GM18498 (cell line): ENCODE results near the gene OR6A2.
"Not testable (repeated sequence)": the region's sequence is repeated elsewhere in the genome, so short reads cannot be mapped to it uniquely, and the experiment has no call there.

Source experiments
- ATAC-seq: cut with Tn5 transposase; IDR thresholded peaks from one replicate; pipeline ENCODE4 v1.9.1; 2021; ENCODE audit warnings: mild to moderate bottlenecking, moderate library complexity; ENCODE audit not compliant: unreplicated experiment

OR6A2 gene

DNA sequence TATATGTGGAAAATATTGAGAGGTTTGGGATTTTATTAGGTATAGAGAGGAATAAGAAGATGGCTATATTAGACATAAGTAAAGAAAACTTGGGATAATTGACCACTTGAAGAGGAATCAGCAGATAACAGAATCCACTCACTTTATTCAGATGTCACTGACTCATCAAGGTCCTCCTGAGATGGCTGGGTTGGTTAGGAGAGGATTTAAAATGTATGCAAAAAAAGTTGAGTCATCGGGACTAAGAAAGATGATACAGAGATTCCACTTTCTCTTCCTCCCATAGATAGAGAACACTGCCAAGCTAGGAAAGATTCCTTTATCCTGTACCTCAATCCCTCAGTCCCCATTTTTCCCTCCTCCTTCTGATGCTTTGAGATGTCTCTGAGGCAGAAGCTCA is at the start of gene OR6A2:
OR6A2 (minus strand) TSS at position 288 of the 400 bp plus-strand sequence. CDS start 3,981 bp downstream, outside the sequence.
- ATAC-seq, result no peak

DNA sequence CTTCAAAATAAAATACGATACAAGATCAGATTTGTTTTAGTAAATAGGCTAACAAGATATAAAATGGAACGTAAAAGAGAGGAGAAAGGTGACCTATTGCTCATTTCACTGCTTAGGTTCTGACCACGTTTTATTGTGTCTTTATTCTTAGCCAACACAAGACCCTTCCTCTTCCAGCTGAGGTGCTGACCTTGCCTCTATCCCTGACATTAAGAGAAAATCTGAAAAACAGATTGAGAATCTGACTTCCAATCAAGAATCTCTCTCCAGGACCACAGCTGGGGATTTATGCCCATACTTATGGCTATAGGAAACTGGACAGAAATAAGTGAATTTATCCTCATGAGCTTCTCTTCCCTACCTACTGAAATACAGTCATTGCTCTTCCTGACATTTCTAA is 45.9 kb upstream of the OR6A2 start, which contains the start of gene OR10A5:
OR10A5 (plus strand) TSS at position 301 of the 400 bp plus-strand sequence; CDS start at position 301, 0 bp downstream.
- ATAC-seq, result no peak

DNA sequence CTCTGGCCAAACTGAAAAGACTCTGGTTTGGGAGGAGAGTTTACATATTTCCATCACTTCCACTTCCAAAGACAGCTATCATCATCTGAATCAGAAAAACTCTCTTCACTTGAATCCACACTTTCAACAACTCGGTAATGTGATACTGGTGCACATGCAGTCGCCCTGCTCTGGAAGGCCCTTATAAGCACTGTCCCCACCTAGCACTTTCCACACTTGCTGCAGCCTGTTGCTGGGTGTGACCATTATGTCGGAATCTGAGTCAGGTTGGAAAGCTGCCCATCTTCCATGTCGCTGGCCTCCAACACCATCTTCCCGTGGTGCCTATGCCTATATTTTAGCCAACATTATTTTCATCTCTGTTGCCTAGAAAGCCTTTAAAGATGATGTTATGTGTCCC is 44.9 kb upstream of the OR6A2 start:
- no peak for ATAC-seq

DNA sequence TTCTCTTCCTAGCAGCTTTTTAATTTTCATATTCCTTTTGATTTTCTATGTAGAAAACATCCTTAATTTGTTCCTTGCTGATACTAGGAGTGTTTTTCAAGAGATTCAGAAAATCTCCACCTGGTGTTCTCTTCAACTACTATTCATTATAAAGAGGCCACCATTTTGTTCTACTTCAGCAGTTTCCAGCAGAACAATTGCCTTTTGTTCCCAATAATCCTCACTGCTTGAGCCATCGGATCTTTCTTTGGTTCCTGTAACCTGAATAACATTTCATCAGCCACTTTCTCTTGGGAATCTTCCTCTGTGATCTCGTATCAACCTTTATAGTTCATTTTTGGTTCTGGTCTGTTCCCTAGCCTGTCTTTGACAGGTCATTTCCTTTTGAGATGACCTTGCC is 44.2 kb upstream of the OR6A2 start:
- no peak for ATAC-seq

DNA sequence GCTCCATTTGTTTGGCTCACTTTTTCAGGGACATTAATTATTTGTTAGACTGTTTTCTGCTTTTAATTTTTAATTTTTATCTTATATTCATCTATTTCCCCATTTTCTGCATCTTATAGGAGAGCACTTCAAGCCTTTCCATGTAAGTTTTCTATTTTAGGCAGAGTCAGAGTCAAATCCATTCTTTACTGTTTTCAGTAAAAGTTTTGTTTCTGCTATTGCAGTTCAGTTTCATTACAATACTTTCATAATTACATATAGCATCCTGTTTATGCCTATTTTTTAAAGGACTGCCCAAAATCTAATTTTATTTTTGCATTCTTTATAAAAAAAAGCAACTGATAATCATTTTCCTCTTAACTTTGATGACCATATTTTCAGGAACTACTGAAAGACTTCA is 42.2 kb upstream of the OR6A2 start:
- ATAC-seq, result no peak

DNA sequence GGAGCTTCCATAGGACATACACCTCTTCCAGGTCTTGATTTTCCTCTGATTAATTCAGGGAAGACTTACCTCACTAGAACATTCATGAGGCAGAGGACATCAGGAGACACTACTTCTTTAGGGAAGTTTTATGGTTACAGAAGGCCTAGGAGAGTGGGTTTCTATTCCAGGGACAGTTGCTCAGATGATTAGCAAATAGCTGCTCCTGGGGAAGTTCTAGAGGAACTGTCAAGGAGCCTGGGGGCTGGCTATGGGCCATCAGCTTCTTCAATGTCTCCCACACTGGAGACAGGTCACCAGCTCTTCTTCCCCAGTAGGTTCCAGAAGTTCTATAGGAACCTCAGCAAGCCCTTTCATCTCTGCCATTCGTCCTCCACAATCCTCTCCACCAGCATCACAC is 34.5 kb upstream of the OR6A2 start:
- no peak for ATAC-seq

DNA sequence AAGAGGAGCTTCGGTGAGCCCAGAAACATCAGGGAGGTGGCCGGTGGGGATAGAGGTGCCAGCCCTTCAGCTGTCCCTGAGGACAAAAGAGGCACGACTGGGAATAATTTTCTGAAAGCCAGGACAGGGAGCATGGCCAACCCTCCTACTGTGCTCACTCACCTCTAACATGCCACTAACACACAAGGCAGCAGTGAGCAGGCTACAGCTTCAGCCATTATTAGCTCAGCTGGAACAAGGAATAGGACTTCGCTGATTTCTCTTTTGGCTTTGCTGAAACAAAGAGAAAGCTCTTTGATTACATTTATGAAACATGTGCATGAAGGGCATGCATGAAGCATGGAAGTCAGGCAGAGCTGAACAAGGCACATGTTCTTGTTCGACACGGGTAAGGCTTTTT is 33.9 kb upstream of the OR6A2 start:
- ATAC-seq, result no peak

DNA sequence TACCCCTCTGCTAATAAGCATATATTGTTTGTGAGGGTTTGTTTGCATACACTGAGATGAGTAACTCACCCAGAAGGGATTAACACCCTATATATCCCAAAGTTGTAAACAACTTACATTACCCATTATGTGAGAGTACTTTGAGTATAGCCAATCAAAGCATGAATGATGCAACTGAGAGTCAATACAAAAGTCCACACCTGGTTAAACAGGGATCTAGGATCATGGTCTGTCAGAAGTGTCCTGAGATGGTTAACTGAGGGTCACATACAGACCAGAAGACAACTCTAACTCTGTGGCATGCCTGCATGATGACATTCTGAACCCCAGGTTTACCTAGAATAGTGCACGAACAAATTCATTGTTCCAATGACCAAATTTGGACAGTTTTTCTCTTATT is 28.6 kb upstream of the OR6A2 start:
- no peak for ATAC-seq

DNA sequence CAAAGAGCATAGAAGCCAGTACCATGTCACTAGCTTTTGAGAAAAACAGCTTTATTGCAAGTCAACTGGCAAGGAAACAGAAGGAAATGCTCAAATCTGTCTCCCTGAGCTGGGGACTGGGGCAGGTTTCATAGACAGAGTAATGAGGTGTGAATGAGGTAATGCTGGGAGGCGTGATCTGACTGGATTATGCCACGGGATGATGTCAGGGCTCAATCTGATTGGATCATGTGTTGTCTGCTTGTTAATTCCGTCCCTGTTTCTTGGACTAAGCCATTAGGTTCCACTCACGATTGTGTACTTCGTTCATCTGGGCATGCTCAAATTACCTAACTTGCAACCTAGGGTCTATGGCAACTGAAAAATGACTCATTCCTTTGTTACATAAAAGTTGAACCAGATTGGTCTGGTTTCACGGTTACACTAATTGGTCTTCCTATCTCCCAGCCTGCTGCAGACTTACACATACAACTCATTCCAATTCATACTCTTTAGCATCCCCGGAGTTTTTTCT is 25.8 kb upstream of the OR6A2 start:
- ATAC-seq, result no peak

DNA sequence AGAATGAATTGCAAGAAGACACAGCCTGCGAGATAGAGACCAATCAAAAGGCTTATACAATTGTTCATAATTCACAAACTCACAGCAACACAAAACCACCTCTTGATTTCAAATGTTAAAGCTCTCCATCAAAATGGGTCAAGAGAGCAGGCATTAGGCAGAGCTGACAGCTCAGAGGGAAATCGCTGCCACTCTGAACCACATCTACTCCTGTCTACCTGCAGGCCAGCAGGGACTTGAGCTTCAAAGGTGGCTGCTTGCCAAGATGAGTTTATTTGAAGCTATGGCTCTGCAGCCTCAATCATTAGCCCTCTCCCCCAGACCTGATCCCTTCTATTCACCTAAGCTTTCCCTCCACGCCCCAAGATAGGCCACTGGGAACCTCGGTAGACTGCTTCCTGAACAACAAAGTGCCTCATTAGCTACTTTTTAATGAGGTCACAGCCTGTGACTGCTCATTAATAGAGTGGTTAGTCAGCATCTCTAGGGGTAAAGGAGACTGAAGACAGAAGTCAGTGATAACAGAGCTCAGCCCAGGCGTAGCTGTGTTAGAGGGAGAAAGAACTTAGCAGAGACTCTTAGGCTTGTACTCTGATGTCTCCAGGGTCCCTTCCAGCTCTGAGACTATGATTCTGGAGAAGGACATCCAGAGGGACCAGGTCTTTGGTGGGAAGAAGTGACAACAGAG is 24.8 kb upstream of the OR6A2 start:
- ATAC-seq, result no peak

DNA sequence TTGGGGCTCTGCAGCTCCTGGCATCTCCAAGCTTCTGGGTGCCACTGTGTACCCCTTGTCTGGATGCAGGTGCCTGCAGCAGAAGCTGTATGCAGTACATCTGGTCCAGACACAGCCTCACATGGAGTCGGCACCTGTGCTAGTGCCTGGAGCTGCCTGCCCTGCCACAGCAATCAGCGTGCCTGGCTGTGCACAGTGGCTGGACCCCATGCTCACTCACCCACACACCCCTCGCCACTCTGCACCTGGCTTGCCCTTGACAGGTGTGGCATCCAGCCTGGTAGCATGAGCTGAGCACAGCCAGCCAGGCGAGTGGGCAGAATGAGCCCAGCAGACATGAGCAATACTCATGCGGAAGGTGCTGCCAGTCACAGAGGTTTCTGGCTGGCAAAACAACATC is 19.5 kb upstream of the OR6A2 start:
- ATAC-seq, result no peak

DNA sequence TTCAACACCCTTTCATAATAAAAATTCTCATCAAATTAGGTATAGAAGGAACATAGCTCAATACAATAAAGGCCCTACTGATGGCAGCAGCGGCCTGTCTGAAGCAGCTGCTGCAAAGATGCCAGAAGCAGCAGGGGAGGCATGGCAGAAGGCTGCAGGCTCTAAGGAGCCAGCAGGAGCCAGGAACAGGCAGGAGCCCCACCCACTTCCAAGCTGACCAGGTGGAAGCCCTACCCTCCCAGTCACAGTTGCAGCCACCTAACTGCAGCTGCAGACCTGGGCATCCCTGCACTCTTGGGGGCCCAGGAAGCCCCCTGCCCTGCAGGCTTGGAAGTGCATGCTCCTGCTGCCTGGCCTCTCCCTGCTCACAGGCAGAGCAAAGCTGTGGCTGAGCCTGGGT is 18.2 kb upstream of the OR6A2 start:
- no peak for ATAC-seq

DNA sequence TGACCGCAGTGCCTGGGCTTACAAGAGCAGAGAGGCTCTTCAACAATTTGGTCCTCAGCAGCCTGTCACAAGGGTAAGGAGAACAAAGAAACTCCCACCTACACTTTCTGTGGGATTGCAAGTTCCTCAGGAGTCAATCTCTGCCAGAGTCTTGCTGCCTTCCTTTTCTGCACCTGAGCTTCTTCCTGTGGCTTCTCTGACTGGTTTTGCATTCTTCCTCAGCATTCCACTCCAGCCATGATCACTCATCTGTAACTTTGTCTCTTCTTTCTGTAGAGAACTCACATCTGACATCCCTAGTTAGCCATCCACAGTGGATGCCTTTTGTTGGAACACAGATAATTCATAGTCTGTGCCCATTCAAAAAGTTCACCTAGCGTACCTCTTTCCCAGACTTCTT is 14.2 kb upstream of the OR6A2 start:
- no peak for ATAC-seq

DNA sequence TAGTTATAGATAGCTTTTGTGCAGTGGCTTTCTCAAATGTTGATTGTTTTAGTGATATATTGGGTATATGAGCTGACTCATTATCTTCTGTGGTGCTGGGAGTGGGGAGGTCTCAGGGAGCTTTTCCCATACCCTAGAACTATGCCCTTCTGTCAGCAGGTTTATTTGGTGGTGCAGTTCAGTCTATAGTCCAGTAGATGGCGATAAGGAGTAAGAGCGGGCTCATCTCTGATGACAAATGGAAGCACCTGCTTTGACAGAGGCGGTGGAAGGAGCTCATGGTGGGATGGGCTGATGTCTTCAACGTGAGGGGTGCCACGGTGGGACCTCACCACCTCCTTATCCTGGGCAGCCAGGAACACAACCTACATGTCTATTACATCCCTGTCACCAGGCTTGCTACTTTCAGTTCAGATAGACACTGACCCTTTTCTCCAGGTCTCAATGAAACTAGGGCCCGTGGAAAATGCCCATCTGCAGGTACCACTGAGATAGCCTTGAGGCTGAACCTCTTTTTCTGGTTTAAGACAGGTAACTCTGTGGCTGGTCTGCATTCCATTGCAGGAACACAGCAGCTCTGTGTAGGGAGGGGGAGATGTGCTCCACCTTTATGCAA is 13.0 kb upstream of the OR6A2 start:
- ATAC-seq, result peak; percentile 92

DNA sequence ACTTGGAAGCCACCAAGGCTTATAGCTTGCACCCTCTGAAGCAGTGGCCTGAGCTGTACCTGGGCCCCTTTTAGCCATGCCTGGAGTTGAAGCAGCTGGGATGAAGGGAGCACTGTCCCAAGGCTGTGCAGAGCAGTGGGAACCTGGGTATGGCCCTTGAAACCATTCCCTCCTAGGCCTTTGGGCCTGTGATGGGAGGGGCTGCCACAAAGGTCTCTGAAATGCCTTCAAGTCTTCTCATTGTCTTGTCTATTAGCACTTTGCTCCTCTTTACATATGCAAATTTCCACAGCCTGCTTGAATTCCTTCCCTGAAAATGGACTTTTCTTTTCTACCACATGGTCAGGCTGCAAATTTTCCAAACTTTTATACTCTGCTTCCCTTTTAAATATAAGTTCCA is 1.6 kb upstream of the OR6A2 start:
- ATAC-seq, result not testable (repeated sequence)

DNA sequence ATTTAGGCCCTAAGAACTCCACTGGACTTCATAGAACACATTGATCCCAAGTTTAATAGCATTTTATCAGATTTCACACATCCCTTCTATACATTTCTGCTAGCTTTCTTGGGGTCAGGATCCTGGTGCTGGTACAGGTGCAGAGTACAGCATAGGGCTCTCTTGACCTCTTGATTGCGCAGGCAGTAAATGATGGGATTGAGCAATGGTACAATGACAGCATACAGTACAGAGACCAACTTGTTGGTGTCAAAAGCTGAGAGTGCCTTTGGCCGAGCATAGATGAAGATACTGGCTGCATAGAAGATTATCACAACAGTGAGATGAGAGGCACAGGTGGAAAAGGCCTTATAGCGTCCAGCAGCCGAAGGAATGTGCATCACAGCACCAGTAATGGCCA is 4.8 kb downstream of the OR6A2 start:
- no peak for ATAC-seq

DNA sequence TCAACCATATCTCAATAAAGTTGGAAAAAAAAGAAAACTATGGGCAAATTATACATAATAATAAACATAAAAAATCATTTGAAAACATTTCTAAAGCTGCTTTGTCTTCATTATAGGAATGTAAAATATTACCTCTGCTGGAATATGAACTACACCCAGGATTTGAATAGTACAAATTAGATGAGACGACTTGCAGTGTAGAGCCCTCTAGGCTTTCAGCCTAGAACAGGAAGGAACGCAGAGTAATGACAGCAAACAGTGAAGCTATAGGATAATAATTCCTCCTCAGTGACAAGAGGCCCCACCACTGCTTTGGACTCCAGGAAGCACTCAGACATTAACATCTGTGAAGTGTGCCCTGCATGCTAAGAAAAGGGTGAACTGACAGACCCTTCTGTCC is 8.9 kb downstream of the OR6A2 start:
- ATAC-seq, result no peak

DNA sequence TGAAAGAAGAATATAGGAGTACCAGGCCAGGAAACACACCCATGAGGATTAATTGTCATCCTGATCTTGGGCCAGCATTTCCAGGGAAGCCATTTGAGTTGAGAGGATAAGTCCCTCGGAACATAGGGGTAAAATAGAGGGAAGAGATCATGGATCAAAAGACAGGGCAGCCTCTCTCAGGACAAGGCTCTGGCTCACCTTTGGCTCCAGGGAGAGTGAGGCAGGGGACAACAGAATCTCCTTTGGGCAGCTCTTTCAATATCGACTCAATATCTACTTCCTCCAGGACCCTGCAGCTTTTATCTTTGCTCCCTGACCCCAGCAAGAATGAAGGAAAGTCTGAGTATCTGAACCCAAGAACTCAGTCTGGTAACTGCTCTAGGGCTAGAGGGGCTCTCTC is 16.8 kb downstream of the OR6A2 start, which contains the start of gene OR2AG1:
OR2AG1 (plus strand) TSS at position 301 of the 400 bp plus-strand sequence. CDS start 2,018 bp downstream, outside the sequence.
- no peak for ATAC-seq

DNA sequence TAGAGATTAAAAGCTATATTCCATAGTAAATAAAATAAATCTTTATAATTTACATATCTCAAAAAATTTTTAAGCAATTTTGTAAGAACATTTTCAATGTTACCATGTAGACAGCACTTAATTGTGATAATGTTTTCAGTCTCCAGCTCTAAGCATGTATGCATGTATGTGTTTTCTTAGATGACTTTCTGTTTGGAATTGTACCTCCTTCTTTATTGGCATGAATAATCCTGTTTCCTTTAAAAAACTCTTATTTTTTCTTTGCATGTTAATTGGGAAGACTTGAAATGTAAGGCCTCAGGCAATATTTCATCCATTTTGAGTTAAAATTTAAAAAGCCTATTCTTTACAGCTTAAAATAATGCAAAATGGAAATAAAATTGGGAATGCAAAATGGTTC is 18.7 kb downstream of the OR6A2 start:
- ATAC-seq, result no peak

DNA sequence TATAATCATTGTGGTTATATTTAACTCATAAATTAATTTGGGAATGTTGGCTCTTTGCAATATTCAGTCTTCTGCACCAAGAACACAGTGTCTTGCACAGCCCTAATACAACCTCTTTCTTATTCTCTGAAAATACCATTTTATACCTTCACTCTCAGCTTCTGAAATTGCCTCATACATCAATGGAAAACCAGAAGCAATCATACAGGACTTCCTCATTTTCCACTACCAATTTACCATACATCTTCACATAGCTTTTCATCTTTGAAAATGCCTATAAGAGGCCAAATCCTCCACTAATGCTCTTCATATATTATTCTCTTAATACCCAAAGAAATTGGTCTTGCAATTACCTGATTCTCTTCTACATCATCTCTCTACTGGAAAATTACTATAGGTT is 21.0 kb downstream of the OR6A2 start:
- no peak for ATAC-seq

DNA sequence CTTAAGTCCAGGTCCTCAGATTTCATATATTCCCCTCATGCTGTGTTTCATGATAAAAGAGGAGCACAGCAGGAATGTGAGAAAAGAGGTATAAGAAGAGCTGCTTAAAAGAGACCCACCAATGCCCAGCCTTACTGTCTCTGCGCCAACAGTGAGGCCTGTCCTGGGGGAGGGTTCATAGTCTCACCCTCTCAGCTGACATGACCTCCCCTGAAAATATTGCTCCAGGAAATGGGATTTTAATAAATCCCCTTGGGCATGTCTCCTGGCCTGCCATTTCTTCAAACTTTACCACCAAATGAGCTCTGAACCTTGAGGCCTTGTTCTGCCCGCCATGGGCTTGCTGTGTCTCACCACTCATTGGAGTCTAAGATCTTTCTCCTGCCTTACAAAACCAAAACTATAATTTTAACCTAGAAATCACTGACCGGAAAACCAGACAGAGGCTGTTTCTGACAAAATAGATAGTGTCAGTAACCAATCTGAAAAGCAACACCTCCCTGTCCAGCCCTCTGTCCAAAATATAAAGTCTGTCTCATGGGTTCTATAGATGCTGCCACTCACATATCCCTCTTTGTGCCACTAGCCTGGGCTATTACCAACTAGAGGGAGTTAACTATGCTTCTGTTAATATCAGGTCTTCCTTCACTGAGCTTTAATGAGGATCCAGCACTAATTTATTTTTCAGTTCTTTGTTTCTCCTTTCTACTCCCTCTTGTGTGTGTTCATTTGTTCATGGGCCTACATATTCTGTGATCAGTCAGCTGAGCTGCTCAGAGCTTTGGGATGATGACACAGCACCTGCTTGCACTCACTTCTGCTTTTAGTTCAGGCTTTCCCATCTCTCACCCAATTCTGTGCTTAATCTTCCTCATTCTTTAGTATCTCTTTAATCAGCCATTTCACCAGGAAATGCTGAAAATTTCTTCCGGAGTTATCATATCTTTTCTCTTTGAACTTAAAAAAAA is 27.3 kb downstream of the OR6A2 start, which contains the start of gene OR2AG2:
OR2AG2 (minus strand) TSS at position 51 of the 968 bp plus-strand sequence. CDS start 3,019 bp downstream, outside the sequence.
- peak; percentile 92 for ATAC-seq
